Right ventricle myocardium inferior (tissue), 1 donor: ENCODE data around the gene MTCH2. TPM values are rescaled to one million over a fixed set of nuclear protein-coding genes. Genes with fewer than 3 reads are reported as not detected.
"Not testable (repeated sequence)": the region's sequence is repeated elsewhere in the genome, so short reads cannot be mapped to it uniquely, and the experiment has no call there.

Experiments used
- ATAC-seq: fragments of 200-7000 bp; cut with Tn5 transposase; one replicate; pipeline ENCODE4 v1.9.1; 2020; ENCODE audit warnings: mild to moderate bottlenecking, moderate library complexity
- DNase-seq: peaks from one replicate; pipeline ENCODE4 v3.0.0; 2021; ENCODE audit errors: missing footprints
- intact Hi-C: fragments of 100-400 bp; cut with DNase I; formaldehyde crosslinking; loops from one replicate; pipeline ENCODE4 v1.11.0; 2022
- long read RNA-seq: library from polyadenylated mRNA; unstranded; transcript quantifications from one replicate; pipeline ENCODE4 v2.0.0, GENCODE V29; 2021
- total RNA-seq: library from RNA; stranded (reverse); fragmentation: NEBNext Ultra II Directional; extraction: Animal tissue kit (Norgen Biotek cat#: 25700); gene quantifications from one replicate; pipeline ENCODE4 v1.2.1, GENCODE V29; 2021
- donor health status: DM: no; HTN: yes; CAD: no; lungs with severe emphysema.

Gene MTCH2
- total RNA-seq, result 103 TPM
- long read RNA-seq, transcript MTCH2-201 (13 exons, 2,587 nt), result major isoform, 36 of 55 reads
- long read RNA-seq, partial matches to known transcripts, result 5 of 55 reads
- long read RNA-seq, other reads (novel, unspliced or antisense), result 14 of 55 reads

DNA sequence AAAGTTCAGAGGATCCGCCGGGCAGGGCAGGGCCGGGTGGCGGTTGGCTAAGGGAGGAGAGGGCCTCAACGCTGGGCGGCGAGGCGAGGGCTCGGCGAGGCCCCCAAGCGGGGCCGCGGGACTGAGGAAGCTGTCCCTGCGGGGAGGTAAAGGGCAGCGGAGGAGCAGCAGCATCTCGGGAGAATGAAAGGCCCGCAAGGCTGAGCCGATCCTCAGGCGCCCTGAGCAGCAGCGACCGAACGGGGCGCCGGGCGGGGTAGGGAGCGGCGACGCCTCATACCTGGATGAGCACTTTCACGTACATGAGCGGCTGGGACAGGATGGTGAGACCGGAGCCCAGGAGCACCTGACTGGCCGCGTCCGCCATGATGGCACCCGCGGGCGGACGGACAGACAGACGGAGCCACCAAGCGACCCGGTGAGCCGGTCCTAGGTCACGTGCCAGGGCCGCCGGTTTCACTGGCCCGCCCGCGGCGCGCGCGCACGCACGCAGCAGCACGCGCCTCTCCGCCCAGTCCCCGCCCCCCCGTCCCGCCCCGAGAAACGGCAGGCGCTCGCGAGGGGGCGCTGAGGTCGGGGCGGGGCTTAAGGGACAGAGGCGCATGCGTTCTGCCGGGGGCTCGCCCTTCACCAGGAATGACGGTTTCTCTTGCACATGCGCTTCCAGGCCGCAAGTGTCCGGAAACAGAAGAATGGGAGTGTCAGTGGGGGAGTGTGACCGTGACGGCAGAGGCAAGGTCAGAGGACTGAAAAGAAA lies at the start of gene MTCH2:
TSS of gene MTCH2 (minus strand) at position 461 of the 757 bp plus-strand sequence. CDS start at position 367, 94 bp downstream.
- ATAC-seq (peak; percentile 99), DNase-seq (peak; percentile 96)
- intact Hi-C loops, result loop anchor here (5.0 kb wide), 2 partner anchors 80 to 205 kb away; partner anchors contain the start of gene NUP160

GRCh38 chr11:47691979-47692378 lies 49.6 kb upstream of the MTCH2 start:
- intact Hi-C loops, result no loop called here

GRCh38 chr11:47689480-47689879 lies 47.1 kb upstream of the MTCH2 start:
- ATAC-seq, result no peak
- no peak for DNase-seq
- intact Hi-C loops, result no loop called here

More at GRCh38 chr11:47691979-47692378, 49.6 kb upstream of the MTCH2 start:
- no peak for DNase-seq
- ATAC-seq, result no peak

DNA sequence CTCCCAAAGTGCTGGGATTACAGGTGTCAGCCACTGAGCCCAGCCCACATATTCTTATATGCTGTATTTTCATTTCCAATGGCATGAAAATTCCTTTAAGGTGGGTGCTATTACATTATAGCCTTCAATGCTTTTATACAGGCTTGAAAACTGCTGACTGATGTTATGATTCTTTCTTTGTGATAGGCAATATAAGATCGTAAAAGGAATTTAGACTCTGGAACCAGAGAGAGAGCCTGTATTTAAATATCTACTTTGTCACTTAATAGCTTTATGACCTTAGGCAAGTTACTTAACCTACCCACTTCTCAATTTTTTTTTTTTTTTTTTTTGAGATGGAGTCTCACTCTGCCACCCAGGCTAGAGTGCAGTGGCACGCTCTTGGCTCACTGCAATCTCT lies 46.6 kb upstream of the MTCH2 start:
- ATAC-seq (no peak), DNase-seq (no peak)
- intact Hi-C loops, result no loop called here

DNA sequence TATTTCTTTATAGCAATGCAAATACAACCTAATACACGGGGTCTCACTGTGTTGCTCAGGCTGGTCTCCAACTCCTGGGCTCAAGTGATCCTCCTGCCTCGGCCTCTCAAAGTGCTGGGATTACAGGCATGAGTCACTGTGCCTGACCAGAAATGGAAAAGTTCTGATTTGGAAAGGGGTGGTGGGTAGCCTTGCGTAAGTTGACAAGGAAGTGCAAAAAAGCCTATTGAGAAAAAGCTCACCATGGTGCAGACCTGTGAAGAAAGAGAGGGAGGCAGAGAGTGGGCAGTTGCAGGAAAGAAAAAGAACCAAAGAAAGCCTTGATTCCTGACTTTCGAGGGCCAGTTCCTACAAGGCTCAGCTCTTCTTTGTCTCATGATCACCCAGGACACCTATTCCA lies 45.8 kb upstream of the MTCH2 start:
- ATAC-seq (no peak), DNase-seq (no peak)
- intact Hi-C loops, result no loop called here

DNA sequence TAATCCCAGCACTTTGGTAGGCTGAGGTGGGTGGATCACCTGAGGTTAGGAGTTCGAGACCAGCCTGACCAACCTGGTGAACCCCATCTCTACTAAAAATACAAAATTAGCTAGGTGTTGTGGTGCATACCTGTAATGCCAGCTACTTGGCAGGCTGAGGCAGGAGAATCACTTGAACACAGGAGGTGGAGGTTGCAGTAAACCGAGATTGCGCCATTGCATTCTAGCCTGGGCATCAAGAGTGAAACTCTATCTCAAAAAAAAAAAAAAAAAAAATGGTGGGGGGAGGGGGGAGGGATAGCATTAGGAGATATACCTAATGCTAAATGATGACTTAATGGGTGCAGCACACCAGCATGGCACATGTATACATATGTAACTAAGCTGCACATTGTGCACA lies 44.3 kb upstream of the MTCH2 start:
- ATAC-seq, intact Hi-C loops, DNase-seq: not testable (repeated sequence)

GRCh38 chr11:47686151-47686550 lies 43.8 kb upstream of the MTCH2 start:
- DNase-seq, result no peak
- ATAC-seq, result no peak
- intact Hi-C loops, result no loop called here

DNA sequence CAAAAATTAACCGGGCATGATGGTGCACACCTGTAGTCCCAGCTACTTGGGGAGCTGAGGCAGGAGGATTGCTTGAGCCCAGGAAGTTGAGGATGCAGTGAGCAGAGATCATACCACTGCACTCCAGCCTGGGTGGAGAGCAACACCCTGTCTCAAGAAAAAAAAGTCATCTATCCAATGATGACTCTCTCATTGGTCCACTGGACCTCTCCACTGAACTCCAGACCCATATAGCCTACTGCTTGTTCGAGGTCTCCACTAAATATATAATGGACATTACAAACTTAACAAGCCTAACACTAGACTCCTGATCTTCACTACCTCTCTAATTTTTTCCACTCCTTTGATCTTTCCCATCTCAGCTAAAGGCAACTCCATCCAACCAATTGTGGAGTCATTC lies 33.5 kb upstream of the MTCH2 start:
- DNase-seq (no peak), ATAC-seq (no peak)
- intact Hi-C loops, result no loop called here

- intact Hi-C loops, result no loop called here
- DNase-seq, result no peak
- ATAC-seq, result no peak
Observed at GRCh38 chr11:47672283-47672730, 29.9 kb upstream of the MTCH2 start.

GRCh38 chr11:47669856-47670255 lies 27.5 kb upstream of the MTCH2 start:
- no peak for DNase-seq
- intact Hi-C loops, result no loop called here
- ATAC-seq, result no peak

- no peak for ATAC-seq
- intact Hi-C loops, result no loop called here
- no peak for DNase-seq
Observed at GRCh38 chr11:47668665-47669064, 26.3 kb upstream of the MTCH2 start.

GRCh38 chr11:47667555-47667954 lies 25.2 kb upstream of the MTCH2 start:
- intact Hi-C loops, result no loop called here
- DNase-seq (no peak), ATAC-seq (no peak)

GRCh38 chr11:47667135-47667534 lies 24.8 kb upstream of the MTCH2 start:
- DNase-seq (no peak), ATAC-seq (no peak)

GRCh38 chr11:47664936-47665335 lies 22.6 kb upstream of the MTCH2 start:
- DNase-seq, intact Hi-C loops, ATAC-seq: not testable (repeated sequence)

More at GRCh38 chr11:47667135-47667534, 24.8 kb upstream of the MTCH2 start:
- intact Hi-C loops, result no loop called here

DNA sequence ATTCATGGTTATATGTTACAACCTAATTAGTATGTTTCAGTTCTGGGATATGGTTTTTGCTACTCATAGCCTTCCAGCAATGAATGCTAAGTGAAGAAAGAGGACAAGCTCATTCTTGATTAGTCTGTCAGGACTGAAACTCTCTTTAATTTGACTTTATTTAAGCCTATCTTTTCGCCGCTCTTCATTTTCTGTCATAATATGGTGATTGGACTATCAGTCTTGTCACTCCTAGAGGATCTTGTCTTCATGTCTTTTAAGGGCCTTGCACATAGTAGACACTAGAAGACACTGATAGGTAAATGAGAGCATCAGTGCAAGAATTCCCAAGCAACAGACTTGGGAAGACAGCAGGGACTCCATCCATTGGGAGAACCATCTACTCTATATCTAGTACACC lies 18.9 kb upstream of the MTCH2 start:
- intact Hi-C loops, result no loop called here
- no peak for ATAC-seq

DNA sequence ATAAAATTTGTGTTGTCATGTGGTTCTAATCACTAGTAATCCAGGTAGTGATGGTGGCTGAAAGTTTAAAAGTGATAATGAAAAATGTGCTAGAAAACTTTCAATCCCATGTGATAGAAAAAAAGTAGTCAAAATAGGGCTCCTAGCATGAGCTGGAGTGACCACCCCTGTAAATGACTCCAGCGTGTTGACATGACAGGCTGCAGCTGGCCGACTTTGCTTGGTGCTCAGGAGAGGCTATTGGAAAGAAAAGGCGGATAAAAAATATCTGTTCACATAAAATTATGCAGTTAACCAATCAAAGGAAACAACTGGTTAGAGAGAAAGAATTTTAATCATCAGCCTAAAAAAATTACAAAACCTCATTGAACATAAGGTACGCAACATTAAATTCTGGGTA lies 16.9 kb upstream of the MTCH2 start:
- no peak for ATAC-seq
- intact Hi-C loops, result no loop called here

More for the DNA sequence above, 18.9 kb upstream of the MTCH2 start:
- DNase-seq, result no peak

GRCh38 chr11:47656260-47656885 lies 14.0 kb upstream of the MTCH2 start:
- ATAC-seq (no peak), DNase-seq (no peak)
- intact Hi-C loops, result no loop called here

More for the DNA sequence above, 16.9 kb upstream of the MTCH2 start:
- no peak for DNase-seq

DNA sequence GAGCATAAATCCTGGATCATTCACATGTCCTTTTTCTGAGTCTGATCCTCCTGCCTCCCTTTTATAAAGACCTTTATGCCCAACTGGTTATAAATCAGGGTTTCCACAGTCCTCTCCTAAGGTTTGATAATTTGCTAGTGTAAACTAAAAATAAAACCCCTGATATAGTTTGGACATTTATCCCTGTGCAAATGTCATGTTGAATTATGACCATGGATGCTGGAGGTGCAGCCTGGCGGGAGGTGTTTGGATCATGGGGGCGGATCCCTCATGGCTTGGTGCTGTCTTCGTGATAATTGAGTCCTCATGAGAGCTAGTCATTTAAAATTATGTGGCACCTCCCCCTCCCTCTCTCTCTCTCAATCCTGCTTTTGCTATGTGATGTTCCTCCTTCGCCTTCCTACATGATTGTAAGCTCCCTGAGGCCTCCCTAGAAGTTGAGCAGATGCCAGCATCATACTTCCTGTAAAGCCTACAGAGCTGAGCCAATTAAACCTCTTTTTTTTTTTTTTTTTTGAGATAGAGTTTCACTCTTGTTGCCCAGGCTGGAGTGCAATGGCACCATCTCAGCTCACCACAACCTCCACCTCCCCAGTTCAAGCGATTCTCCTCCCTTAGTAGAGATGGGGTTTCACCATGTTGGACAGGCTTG lies 9.6 kb upstream of the MTCH2 start:
- intact Hi-C loops, result no loop called here
- DNase-seq (no peak), ATAC-seq (no peak)

DNA sequence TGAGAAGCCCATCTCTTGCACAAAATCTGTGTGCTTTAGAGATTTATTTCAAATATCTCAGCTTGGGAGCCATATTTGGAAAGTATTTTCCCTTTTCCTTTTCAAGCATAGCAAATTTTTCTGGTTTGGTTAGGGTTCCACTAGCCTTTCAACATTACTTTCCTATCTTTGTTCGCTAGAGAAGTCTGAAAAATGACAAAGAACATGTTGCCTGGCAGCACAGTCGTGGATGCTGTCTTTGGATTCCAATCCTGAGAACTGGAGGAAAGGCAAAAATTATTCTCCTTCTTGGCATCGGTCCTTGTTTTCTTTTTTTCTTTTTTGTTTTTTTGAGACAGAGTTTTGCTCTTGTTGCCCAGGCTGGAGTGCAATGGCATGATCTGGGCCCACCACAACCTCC lies 6.9 kb upstream of the MTCH2 start:
- ATAC-seq (no peak), DNase-seq (no peak)
- intact Hi-C loops, result no loop called here
